ENCODE measurements around the gene FASN.

Gene FASN

DNA sequence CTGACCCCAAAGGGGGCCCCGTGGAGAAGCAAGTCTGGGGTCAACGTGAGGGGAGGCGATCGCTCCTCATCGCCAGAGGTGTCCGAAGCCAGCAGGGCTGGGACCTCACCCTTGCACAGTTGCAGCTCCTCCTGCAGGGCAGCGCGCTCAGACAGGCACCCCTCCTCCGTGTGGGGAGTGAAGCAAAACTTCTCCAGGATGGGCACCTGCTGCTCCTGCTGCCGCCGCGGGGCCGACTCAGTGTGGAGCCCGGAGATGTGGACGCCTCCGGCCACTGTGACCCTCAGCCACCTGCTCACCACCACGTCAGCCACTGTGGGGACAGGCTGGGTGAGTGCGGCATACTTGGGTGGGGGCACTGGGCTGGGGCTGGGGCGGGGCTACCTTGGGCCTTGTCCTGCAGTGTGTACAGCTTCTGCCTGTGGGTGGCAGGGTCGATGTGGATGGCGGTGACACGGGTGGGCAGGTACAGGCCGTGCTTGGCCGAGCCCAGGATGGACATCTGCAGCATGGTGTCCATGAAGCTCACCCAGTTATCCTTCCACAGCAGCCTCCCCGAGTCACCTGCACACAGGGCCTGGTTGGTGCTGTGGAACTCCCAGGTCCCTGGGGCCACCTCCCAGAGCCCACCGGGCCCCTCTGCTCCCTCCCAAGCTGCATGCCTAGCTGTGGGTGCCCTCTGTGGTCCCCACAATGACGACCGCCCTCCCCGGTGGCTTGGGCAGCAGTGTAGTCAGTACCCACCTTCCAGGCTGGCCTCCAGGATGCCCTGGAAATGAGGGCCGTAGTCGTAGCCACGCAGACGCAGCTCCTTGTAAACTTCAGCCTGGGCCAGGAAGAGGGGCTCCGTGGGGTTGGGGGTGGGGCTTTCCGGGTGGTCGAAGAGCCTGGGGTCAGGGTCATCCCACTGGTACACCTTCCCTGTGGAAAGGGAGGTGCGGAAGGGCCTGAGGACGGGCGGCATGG lies 10.8 kb downstream of the FASN start:
- DNase-seq = no peak

GRCh38 chr17:82085931-82086764 lies 11.9 kb downstream of the FASN start:
- no peak for DNase-seq

DNA sequence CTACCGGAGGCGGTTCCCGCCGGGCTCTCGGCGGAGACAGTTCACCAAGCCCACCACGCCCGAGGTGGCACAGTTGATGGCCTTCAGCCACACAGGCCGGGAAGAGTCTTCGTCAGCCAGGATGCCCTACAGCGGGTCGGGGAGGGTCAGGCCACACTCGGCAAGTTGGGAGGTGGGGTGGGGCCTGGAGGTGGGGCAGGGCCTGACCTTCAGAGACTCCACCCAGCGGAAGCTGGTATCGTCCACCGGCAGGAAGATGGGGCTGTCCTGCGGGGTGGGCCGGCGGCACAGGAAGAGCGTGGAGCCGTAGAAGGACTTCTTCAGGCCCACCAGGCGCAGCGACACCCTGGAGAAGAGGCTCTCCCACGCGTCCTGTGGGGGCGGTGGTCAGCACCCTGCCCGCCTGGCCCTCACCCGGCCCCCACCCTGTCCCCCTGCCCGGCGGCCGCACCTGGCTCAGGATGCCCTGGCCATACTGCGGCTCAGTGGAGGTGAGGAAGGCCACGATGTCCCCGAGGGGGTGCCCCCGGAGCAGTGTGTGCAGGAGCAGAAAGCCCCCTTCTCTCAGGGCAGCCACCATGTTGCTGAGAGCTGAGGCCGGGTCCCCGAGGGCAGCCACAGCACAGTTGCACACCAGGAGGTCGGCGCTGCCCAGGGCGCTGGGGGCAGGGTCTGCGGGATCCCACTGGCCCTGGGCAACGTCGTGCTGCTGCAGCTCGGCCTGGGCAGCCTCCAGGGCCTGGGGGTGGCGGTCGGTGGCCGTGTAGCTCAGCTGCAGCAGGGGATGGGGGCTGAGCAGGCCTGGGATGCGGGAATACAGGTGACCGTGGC lies 12.8 kb downstream of the FASN start:
- DNase-seq = no peak

GRCh38 chr17:82084373-82085030 lies 13.5 kb downstream of the FASN start:
- no peak for DNase-seq

DNA sequence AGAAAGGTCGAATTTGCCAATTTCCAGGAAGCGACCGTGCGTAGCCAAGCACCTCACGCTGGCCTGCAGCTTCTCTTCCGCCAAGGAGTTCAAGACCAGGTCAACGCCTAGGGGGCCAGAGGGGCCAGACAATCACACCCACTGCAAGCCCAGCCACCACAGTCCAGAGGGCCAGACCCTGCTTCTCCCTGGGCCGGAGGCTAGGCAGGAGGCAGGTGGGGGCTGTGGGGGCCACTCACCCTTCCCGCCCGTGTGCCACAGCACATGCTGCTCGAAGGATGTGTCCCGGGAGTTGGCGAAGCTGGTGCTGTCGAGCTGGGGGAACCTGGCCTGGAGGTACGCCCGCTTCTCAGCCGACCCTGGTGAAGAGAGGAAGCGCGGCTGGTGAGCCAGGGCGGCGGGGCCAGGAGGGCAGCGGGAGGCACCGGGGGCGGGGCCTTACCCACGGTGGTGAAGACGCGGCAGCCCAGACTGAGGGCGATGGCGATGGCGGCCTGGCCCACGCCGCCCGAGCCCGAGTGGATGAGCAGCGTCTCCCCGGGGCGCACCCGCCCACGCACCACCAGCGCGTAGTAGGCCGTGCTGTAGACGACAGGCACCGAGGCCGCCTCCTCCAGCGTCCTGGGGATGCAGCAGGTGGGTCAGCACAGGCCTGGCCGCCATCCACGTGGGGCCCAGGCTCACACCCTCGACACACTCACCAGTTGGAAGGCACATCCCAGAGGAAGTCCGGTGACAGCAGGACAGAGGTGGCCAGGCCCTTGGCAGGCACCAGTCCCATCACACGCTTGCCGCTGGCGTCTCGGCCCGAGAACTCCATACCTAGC lies 14.3 kb downstream of the FASN start:
- no peak for DNase-seq

GRCh38 chr17:82083009-82083408 lies 15.0 kb downstream of the FASN start:
- no peak for DNase-seq

GRCh38 chr17:82082456-82082855 lies 15.6 kb downstream of the FASN start:
- no peak for DNase-seq

DNA sequence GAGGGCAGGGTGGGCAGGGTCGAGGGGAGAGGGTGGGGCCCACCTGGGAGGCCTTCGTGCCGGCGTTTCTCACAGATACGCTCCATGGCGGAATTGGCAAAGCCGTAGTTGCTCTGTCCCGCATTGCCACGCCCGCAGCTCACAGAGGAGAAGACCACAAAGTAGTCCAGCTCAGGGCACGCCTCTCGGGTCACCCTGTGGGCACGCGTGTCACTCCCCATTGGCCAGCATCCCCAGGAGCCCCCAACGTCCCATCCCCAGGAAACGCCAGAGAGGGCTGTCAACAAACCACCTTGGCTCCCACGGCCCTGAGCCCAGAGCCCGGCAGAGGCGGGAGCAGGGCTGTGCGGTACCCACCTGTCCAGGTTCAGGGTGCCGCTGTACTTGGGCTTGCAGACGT lies 16.1 kb downstream of the FASN start:
- DNase-seq = no peak

DNA sequence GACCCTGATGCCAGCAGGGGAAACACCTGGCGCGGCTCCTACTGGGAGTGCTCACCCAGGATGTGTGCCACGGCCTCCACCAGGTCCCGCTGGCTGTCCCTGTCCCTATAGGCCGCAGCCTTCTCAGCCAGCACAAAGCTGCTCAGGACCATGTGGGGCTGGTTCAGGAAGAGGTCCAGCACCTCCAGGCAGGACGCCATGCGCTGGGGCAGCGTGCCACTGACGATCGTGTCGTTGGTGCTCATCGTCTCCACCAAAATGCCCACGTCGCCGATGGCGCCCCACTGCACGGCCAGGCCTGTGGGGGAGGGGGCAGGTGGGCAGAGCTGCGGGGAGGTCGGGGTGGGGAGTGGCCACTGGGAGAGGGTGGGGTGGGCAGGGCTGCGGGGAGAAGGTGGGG lies 16.5 kb downstream of the FASN start:
- DNase-seq = no peak

DNA sequence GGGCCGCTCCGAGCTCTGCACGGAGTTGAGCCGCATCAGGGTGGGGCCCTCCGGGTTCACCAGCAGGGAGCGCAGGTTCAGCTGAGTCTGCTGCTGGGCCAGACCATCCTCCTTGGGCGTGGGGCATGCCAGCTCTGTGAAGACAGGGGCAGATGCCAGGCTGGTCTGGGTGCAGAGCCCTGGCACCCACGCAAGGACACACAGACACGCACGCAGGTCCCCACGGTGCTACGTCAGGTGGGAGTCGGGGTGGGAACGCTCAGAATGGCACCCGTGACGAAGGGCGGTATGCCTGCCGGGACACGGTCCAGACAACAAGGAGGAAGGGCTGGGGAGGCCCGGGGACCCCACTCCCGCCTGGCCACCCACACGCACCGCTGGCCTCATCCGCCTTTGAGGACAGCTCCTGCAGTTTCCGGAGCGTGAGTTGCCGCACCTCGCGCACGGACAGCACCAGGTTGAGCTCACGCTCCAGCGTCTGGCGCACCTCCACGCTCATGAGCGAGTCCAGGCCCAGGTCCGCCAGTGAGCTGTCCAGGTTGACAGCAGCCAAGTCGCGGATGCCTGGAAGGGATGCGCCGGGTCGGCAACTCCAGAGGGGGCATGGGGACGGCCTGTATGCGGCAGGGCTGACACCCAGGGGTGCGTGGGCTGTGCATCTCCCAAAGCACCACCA lies 17.1 kb downstream of the FASN start:
- no peak for DNase-seq

GRCh38 chr17:82080048-82080788 lies 17.8 kb downstream of the FASN start:
- DNase-seq = no peak

DNA sequence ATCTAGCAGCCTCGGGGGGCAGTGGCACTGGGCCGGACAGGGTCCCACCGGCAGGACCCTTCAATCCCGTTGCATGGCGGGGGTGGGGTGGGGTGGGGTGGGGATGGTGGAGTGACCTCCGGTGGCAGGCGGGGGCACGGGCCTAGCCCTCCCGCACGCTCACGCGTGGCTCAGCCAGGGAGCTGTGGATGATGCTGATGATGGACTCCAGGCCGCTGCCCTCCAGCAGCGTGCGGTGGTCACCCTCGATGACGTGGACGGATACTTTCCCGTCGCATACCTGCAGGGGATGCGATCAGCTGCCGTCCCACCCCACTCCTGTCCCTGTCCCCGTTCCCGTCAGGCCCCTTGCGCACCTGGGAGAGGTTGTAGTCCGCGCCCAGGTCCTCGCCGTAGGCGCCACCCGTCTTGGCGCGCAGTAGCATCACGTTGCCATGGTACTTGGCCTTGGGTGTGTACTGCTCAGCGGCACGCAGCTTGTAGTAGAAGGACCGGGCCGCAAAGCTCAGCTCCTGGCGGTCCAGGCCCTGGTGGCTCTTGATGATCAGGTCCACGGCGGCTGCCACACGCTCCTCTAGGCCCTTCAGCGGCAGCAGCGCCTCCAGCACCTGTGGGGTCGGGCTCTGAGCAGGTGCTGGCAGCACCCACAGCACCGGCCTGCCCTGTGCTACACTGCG lies 18.9 kb downstream of the FASN start:
- DNase-seq = no peak

DNA sequence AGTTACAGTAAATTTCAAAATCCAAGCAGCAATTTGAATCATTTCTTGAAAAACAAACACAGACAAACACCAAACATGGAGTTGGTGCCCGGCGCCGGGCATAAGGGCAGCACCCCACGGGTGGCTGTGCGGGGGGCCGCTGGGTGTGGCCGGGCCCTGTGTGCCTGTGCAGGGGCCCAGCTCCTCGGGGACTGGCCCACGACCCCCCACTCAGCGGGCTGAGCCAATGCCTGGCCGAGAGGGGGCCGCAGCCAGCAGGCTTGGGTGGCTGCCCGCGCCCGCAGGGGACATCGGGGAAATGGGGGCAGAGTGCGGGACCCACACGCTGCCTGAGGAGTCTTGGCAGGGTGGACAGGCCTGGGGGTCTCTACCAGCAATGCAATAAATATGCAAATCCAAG lies 19.6 kb downstream of the FASN start:
- DNase-seq = no peak

DNA sequence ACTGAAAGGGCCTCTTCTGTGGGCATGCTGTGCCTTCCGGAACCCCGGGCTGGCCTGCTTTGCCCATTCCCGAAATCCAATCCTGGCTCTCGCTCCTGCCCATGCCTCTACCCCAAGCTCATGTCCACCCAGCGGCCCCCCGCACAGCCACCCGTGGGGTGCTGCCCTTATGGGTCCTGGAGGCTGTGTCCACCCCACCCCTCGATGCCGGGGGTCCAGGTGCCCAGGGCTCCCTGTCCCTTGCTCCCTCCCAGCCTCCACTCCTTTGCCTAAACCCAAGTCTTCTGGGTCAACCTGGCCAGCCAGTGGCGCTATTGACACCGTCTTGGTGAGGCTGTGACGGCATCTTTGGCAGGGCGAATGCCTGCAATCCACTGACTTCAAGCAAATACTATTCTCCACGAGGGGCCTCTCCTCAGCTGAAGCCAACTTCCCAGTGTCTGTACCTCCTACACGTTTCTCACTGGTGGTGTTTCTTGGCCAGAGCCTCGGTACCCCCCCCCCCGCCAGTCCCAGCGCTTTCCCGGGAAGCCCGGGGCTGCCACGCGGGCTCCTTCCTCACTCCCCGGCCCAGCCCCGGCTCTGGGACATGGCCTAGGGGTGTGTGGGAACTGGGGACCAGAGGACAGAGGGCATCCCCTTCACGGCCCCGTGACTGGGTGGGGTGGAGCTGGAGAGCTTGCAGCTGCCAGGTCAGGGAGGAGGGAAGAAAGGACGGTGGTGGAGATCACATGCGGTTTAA lies 20.2 kb downstream of the FASN start:
- DNase-seq = no peak

- no peak for DNase-seq
Observed at GRCh38 chr17:82076785-82077591, 21.0 kb downstream of the FASN start.

- DNase-seq = no peak
Observed at GRCh38 chr17:82076018-82076784, 21.8 kb downstream of the FASN start.

DNA sequence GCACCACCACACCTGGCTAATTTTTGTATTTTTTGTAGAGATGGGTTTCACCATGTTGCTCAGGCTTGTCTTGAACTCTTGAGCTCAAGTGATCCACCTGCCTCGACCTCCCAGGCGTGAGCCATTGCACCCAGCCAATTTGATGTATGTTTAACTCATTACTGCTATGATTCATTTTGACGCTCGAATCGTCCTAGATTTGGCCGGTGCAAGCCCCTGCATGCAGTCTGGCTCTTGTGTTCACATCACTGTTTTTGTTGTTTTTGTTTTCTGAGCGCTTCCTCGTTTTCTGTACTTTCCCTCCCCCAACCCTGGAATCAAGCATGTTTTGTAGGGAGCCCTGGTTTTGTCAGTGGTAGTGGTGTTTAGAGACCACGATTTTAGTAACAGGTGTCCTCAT lies 24.6 kb downstream of the FASN start:
- no peak for DNase-seq

Data from NCI-H1694 treated with DMSO at 0.1 percent for 48 hours (cell line).